Stimulated activated CD8-positive, alpha-beta memory T cell treated with anti-CD3 and anti-CD28 coated beads, Interleukin-7, amount 100 ng/mL, for 4 hours (primary cell): ENCODE data around the gene PHACTR3.
"Not testable (repeated sequence)": the region's sequence is repeated elsewhere in the genome, so short reads cannot be mapped to it uniquely, and the experiment has no call there.

ENCODE experiments used
- DNase-seq, 2 donors: peaks; one replicate each; pipeline ENCODE4 v3.0.0-alpha.2; 2020; ENCODE audit warnings: low read depth in 2 of 2

PHACTR3 gene

GRCh38 chr20:59589086-59589684 lies 15.2 kb upstream of the PHACTR3 start:
- no peak for DNase-seq

GRCh38 chr20:59591061-59591460 lies 13.3 kb upstream of the PHACTR3 start:
- DNase-seq: no peak

GRCh38 chr20:59596690-59597089 lies 7.7 kb upstream of the PHACTR3 start:
- no peak for DNase-seq

- DNase-seq: no peak
These were observed 7.1 kb upstream of the PHACTR3 start for GRCh38 chr20:59597240-59597639.

DNA sequence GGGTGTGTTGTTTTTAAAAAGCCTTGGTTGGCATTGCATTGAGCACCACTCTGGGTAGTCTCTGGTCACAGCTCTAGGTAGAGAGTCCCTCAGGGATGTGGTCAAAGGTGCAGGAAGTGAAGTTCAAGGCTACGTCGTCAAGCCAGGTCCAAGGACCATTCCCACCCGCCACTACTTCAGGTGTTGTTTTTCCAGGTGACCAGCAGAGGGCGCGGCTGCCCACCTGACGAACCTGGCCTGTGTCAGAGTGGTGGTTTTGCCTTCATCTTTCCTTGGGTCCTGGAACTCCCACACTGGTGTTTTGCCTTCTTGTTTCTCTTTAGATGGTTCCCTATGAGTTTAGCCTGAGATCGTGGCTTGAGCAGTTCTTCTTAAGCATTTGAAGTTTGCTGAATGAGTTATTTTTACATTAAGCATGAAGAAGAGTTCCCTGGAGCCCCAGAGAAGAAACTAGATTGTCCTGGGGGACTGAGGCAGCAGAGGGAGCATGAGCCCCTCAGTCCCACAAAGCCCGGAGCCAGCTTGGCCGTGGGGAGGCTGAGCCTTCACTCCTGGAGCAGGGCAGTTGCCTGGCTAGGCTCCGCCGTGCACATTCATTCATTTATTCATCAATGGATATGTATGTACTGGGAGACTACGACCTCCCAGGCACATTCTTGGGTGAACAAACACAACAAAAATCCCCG lies 5.6 kb upstream of the PHACTR3 start:
- no peak for DNase-seq

- no peak for DNase-seq
These were observed 4.4 kb upstream of the PHACTR3 start for GRCh38 chr20:59599941-59600340.

DNA sequence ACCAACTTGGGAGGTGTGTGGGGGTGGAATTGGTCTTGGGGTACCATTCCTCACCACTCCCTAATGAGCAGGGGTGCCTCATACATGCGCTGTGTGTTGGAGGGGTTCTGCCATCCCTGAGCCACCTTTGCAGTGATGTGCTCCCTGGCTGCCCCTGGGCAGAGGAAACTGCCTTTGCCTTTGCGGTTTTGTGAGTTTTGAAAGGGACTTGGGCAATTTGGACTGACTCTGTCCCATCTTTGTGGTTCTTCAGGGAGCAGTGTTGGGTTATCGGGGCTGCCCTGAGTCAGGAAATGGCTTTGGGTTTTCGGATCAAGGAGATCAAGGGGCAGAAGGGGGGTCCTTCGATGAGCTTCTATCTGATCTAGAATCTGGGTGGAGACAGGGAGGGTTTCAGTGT lies 3.9 kb upstream of the PHACTR3 start:
- DNase-seq: no peak

GRCh38 chr20:59602546-59603080 lies 1.7 kb upstream of the PHACTR3 start:
- DNase-seq: no peak

GRCh38 chr20:59603176-59603575 lies 1.2 kb upstream of the PHACTR3 start:
- DNase-seq: no peak

- no peak for DNase-seq
These were observed 631 bp downstream of the PHACTR3 start for GRCh38 chr20:59604741-59605600.

DNA sequence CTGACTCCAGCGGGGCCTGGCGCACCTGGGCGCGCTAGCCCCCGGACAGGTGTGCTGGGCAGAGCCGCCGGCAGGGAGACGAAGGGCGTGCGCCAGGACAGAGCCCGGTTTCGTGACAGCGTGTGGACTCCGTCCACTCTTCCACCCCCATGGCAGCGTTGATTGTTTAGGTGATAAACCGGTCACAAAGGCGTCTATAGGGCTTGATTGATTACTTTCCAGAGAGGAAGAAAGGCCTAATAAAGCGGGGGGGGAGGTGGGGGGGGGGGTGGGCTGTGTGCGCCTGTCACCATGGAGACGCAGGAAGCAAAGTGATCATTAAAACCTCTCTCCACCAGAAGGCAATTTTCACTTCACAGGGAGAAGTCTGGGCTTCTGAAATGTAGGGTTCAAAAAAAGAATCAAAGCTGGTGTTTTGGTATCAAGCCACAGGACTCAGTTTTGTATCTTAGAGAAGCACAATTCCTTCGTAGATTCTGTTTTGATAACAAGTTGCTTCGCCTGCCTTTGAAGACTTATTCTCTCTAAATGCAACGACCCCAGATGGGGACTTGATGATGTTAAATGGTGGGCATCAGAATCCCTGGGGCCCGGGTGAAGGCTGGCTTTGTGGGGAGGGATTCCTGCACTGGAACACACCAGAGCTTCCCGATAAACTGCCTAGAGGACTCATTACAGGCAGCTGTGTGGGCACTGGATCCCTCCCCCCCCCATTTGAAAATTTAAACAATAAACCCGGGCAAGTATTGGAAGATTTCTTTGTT lies 1.4 kb downstream of the PHACTR3 start:
- no peak for DNase-seq

DNA sequence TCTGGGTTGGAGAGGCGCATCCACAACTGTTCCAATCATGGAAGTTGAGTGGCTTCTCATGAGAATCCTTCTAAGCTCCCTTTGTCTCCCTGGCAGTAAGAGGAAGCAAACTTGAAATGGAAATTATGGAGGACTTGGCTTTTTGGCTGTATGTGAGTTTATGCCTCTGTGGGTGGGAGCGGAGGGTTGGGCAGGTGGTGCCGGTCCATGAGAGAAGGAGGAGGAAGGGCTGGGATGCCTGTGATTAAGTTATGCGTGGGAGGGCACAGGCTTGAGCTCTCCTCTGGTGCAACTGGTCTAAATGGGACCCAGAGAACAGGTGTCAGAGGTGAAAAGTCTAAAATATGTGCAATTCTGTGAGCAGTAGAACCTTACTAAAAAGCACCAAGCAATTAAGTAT lies 2.2 kb downstream of the PHACTR3 start:
- DNase-seq: no peak

GRCh38 chr20:59608396-59608795 lies 4.1 kb downstream of the PHACTR3 start:
- no peak for DNase-seq

DNA sequence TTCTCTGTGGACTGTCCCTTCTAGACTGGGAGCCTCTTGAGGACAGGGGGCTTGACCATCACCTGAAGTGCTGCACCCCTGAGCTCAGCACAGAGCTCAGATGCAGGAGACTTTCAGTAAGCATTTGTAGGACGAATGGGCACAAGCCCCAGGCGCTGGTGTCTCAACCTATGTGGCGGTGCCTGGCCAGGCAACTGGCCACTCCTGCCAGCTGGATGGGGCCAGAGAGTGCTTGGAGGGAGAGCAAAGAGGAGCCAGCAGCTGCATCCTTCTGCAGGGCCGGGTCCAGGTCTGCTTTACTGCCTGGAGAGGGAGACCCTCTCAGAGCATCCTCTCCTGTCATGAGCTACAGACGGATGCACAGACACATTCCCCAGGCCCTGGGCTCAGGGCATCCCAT lies 4.5 kb downstream of the PHACTR3 start:
- no peak for DNase-seq

DNA sequence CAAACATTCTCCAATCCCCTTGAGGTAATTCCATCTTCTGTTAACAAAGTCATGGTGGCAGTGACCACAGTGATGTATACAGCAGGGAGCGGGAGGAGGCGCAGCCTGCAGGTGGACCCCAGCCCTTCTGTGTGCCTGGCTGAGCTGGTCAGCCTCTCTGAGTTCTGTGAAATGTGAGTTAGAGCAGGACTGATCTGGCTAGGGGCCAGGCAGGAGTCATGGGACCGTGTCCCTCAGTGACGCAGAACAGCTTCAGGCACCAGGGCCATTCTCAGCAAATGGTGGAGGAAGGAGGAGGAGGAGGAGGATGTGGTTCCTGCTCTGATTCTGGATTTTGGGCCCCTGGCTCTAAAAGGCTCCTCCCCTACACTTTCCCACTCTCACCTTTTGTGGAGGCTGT lies 6.9 kb downstream of the PHACTR3 start:
- DNase-seq: no peak

GRCh38 chr20:59613861-59614260 lies 9.5 kb downstream of the PHACTR3 start:
- no peak for DNase-seq

DNA sequence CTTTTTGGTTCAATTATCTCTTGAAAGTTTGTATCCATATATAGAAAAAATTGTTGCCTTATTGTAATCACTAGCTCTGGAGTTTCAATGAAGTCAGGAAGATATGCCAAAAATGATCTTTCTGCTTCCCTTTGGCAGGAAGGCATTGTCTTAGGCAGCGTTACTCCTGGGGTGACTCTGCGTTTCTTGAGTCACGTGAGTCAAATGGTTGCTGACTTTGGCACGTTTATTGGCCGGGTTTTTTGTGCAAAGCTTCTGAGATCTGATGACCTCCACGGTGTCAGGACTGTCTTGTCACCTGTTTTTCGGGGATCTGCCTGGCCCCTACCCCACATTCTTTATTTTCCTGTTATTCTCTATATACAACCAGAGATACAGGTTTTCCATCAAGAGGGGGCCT lies 10.4 kb downstream of the PHACTR3 start:
- DNase-seq: no peak

DNA sequence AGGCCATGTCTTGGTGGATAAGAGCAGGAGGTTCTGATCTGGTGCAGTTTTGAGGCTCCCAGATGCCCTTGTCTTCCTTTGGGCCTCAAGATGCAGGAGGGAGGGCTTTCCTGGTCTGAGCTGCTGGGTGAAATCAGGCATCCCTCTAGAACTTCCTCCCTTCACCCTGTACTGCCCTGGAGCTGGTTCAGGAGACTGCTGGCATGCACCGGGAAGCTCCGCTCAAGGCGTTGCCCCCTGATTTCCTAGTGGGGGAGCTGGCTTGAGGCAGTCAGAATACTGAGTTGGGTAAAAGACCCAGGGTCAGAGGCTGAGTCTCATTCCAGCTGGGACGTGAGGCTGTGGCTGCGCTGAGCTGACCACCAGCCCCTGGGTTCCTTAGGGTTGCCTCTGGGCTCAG lies 12.0 kb downstream of the PHACTR3 start:
- DNase-seq: no peak

GRCh38 chr20:59617221-59617620 lies 12.9 kb downstream of the PHACTR3 start:
- no peak for DNase-seq

DNA sequence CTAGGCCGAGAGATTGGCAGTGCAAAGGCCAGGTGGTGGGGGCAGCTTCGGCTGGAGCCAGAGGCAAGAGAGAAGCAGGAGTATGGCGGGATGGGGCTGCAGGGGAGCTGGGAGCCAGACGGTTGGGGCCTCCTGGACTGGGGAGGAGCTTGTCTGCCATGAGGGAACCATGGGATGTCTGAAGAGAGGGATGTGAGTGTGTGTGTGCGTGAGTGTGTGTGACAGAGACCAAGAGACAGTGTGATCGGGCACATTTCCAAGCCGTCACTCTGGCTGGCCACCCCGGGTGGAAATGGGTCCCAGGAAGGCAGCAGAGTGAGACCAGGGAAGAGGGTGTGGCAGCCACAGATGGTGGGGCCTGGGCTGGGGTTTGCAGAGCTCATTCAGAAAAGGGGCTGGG lies 13.8 kb downstream of the PHACTR3 start:
- no peak for DNase-seq

DNA sequence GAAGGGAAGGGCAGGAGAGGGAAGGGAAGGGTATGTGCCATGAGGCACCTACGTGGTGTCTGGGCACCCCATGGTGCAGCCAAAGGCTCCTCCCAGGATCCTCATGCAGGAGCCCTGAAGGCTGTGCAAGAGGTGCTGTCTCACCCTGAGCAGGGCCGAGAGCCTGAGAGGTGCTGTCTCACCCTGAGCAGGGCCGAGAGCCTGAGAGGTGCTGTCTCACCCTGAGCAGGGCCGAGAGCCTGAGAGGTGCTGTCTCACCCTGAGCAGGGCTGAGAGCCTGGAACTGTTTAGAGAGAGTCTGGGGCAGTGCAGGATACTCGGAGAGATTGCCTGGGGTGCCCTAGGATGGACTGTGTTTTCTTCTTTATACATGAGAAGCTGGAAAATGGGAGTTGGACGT lies 14.2 kb downstream of the PHACTR3 start:
- not testable (repeated sequence) for DNase-seq
